HG02938 (cell line): ENCODE results near the gene SLMAP.

Source experiments
- ATAC-seq: cut with Tn5 transposase; IDR thresholded peaks from one replicate; pipeline ENCODE4 v1.9.1; 2021; ENCODE audit warnings: mild to moderate bottlenecking, moderate library complexity; ENCODE audit not compliant: unreplicated experiment

The SLMAP gene

DNA sequence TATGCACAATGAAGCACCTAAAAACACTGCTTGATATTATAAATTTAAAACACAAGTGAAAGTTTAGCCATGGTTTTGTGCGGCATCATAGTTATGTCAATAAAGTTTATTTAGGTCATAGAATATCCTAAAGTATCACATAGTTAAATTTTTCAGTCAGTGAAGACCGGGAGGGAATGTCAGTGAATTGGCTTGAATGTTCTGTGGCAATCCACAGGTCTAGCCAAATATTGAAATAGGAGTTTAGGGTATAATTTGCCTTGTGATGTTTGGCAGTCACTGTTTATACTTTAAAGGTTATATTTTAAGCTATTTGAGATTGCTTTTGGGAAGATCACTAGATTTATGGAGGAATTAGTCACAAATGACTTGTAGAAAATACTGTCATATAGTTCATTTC is 172.4 kb downstream of the SLMAP start:
- no peak for ATAC-seq

DNA sequence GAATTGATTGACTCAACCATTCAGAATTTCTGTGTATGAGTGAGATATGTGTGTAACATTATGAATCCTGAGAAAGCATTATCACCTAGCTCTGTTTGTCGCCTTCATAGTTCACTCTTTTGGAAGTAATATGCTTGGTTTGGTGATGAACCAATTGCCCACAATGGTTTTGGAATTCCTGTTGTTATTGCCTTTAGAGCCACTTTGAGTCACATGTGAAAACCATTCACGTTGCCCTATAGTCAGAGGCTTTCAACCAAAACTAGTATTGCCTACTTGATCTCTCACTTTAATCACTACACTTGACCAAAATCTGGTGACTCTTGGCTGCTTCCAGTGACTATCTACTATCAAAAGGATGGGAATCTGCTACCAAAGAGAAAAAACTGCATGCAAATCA is 173.9 kb downstream of the SLMAP start:
- ATAC-seq: no peak

DNA sequence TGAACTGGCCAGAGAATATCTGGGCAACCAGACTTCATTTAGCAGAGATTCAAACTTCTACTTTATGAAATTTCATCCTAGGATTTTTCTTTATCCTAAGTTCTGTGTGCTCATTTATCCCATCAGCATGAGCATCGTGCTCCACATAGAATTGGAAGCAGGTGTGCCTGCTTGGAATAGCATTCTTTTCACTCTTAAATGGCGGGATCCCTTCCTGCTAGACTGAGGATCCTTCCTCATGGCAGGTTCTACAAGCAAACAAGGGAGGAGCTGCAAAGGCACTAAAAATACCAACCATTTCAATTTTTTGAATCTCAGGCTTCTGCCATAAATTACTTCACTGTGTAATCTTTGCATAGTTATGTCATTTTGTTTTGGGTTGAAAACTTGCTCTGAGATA is 177.5 kb downstream of the SLMAP start:
- no peak for ATAC-seq

DNA sequence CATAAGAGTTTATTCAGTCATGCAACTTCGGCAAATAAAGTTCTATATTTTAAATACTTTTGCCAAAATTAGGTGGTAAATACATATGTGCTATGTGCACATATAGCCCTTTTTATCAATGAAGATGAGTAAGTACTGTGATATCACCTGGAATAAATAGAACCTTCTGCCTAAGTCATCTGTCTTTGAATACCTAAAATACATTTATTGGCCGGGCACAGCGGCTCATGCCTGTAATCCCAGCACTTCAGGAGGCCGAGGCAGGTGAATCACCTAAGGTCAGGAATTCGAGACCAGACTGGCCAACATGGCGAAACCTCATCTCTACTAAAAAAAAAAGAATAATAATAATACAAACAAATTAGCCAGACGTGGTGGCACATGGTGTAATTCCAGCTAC is 178.3 kb downstream of the SLMAP start:
- ATAC-seq: no peak

DNA sequence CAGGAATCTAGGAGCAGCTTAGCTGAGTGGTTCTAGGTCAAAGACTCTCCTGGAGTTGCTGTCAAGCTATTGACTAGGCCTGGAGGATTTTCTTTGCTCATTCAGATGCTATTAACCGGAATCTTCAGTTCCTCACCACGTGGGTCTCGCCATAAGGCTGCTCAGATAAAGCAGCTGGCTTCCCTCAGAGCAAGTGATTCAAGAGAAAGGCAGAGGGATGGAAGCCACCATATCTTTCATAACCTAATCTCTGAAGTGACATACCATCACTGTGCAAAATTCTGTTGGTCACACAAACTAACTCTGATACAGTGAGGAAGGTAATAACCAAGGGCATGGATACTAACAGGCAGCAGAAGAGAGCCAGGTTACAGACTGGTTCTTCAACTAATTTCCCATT is 179.4 kb downstream of the SLMAP start:
- ATAC-seq: no peak

DNA sequence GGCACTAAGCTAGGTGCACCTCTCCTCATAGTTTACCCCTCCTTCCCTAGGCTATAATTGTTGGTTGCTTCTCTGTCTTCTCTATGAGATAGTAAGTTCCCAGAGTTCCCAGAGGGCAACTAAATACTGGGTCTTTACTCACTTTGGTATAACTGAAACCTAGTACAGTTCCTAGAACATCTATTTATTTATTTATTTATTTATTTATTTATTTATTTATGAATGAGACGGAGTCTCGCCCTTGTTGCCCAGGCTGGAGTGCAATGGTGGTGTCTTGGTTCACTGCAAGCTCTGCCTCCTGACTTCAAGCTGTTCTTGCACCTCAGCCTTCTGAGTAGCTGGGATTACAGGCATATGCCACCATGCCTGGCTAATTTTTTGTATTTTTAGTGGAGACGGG is 181.0 kb downstream of the SLMAP start:
- no peak for ATAC-seq

DNA sequence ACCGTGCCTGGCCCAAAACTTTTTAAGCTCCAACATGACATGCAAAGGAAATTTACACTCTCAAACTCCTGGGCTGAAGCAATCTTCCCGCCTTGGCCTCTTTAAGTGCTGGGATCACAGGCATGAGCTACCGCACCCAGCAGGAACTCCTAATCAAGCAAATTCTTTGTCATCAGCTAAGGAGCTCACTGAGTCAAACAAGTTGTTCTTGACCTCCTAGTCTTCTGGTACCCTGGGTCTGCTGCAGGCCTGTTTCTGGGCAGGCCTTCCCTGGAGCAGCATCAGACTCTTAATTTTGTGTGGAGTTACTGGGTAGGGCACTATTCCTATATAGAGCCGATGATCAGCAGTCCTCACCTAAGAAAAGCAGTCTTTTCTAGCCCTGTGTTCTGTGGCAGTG is 183.7 kb downstream of the SLMAP start:
- ATAC-seq: no peak

DNA sequence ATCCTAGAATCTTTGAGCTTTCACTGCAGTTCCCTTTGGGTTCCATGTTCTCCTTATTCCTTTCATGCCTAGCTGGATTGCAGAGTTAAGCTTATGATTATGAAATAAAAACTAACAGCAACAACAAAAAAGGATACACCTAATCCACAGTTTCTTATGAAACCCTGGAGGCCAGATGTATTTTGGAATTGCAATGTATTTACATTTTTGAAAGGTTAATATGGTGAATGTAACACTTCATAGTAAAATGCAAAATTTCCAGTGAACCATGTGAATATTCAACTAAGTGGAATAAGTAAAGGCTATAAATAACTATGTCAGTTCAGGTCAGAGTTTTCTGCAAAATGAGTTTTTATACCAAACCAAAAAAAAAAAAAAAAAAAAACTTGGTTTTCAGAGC is 186.3 kb downstream of the SLMAP start:
- no peak for ATAC-seq

DNA sequence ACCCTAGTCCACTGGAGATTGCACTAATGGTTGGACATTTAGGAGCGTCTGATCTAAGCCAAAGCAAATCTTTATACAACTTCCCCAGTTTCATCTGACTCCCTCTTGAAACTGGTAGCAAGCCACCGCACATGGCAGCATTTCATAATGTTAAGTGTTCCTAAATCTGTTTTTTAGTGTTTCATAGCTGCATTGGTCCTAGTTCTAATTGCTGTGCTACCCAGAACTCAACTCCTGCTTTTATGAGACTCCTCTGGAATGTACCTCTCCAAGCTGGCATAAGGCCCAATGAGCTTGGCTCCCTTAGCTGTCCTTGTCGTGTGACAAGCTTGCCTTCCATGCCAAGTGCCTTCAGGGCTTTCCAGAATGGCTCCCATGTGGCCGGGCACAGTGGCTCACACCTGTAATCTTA is 186.8 kb downstream of the SLMAP start:
- no peak for ATAC-seq

DNA sequence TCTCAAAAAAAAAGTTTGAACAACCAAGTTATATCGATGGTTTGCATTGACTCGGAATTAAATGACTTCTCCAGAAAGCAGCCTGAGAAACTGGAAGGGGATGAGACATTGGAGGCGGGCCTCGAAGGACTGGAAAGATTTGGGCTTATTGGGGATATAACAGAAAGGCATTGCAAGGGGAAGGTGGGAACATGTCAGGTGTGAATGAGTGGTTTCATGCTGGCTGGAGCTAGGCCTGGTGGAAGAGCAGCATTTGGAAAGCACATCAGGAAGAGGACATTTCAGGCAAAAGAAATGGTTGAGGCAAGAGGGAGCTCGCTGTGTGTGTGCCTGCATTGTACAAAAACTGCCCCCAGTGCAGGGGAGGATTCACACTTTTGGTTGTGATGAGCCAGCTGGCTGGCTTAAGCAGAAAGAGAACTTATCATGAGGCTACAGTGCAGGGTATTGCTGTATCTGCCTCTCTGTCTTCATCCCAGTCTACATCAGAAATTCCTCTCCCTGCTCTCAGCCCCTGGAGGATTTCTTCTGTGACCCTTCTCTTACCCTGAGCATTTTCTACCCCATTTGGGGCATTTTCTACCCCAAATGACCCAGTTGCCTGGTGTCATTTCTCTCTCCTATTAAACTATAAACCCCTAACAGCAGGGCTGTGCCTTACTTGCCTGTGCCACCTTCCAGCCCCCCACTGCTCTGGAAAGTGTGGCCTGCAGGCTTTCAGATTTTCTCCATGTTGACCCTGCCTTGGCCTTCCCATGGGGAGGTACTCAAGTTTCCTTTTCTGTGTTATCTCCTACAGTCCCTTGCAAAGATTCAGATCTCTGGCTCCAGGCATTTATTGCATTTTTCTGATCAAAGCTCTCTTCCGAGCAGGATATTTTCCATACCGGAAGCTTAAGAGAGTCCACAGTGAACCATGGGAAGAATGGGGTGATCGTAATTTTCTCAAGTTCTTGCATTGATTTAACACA is 187.7 kb downstream of the SLMAP start:
- no peak for ATAC-seq

DNA sequence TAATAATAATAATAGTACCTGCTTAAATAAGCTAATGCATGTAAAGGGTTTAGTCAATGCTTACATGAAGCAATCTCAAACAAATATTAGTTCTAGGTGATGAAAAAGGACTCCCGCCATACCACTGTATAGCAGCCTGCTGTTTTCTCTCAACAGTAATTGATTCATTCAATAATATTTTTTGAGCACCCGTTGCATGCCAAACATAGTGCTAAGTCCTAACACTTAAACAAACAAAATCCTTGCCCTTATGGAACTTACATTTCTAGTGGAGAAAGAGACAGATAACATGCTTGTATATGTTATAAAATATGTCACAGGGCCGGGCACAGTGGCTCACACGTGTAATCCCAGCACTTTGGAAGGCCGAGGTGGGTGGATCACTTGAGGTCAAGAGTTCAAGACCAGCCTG is 190.9 kb downstream of the SLMAP start:
- ATAC-seq: no peak

DNA sequence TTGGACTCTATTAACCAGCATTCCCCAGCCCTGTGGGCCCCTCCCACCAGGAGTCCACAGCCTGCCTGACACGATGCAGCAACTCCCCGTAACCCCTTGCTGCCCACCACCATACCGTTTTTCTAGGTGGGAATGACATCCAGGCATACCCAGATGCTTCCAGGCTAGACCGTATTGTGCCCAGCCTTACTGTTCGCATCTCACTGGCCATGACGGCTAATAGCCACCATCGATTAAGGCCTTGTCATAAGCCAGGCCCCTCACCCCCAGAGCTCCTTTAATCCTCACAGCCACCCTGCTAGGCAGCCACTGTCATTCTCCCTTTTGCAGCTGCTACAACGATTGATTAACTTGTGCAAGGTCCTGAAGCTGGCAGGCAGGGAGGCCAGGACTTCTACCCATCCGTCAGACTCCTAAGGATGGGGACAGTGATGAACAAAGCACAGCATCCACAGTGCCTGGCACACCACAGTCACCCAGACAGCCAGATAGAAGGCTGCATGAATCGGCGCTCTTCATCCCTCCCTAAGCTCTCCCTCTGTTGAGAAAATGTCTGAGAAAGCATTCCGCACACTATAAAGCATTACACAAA is 192.1 kb downstream of the SLMAP start:
- no peak for ATAC-seq

DNA sequence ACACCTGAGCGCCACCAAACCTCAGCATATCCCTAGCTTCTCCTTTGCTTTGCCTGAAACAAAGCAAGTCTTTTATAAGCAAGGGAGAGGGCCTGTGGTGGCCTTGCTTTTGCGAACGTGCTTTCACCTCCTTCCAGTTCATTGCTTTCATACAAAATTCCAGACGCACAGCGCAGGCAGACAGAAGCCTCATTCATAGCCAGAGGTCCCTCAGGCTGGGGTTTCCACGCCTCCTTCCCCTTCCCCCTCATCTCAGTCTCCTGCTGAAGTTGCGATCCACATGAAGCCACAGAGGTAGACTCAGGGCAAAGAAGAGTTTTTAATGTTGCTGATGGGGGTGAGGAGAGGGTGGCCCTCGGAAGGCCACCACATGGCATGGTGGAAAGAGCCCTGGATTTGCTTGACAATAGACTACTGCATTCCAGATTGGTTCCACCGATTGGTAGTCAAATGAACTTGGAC is 192.7 kb downstream of the SLMAP start:
- no peak for ATAC-seq

DNA sequence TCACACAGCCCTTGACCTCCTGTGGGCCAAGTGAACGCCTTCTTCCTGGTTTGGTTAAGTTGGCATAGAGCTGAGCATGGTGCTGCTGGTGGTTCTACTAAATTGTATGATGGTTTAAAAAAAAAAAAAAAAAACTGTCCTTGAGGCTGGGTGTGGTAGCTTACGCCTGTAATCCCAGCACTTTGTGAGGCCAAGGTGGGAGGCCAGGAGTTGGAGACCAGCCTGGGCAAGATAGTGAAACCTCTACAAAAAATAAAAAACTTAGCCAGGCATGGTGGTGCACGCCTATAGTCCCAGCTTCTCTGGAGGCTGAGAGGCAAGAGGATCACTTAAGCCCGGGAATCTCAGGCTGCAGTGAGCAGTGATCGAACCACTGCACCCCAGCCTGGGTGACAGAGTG is 193.2 kb downstream of the SLMAP start:
- ATAC-seq: no peak

DNA sequence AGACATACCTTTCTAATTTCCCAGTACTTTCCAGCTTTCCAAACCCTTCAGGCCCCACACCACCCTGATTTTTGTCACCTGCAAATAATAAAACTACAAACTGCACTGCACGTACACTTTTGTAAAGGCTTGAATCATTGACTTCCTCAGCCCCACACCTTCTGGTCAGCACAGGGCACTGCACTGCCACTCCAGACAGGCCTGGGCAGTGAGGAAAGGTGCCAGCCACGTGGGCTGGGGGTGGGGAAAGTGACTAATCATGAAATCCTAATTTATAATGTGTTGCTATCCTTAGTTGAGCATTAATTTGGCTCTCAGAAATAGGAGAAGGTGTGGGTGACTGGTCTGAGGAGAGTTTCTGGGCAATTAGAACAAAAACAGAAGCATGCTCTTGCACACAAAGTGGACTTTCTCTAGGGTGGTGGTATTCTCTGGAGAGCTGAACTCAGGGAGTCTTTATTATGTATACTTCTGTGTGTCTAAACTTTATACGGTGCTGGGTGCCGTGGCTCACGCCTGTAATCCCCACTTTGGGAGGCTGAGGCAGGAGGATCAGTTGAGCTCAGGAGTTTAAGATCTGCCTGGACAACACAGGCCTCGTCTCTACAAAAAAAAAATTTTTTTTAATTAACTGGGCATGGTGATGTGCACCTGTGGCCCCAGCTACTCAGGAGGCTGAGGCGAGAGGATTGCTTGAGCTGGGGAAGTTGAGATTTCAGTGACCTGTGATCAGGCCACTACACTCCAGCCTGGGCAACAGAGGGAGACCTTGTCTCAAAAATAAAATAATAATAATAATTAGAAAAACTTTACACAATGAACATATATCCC is 193.9 kb downstream of the SLMAP start:
- no peak for ATAC-seq

DNA sequence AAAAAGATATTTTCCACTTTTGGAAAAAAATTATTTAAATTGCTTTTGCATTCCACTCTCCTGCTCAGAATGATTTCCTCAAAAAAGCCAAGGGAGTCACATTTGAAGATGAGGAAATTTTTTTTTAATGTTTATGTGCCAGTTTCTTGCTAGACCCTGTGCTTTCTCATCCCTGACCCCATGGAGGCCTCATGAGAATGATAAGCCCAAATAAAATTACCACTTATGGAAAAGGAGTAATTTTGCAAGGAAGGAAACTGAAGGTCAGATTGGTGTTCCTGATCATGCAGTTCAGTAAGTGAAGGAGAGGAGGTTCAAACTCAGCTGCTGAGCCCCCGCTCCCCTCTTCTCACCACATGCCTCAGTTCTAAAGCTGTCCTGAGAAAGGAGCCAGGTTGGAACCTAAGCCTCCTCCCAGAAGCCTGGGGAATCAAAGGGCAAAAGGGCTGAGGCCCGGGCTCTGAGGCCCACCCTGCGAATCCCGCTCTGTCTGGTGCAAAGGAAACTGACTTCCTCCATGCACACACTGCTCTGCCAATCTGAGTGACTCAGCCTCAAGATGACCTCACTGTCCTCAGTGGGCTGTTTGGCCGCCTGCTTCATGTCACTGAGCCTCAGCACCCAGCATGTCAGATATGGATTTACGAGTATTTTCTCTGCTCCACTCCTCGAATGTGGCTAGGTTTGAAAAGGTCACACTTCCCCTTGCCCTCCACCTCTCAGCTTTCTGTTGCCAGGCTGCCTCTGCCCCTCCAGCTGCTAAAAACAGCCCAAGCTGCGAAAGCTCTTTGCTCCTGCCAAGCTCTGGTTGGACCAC is 195.2 kb downstream of the SLMAP start:
- no peak for ATAC-seq

DNA sequence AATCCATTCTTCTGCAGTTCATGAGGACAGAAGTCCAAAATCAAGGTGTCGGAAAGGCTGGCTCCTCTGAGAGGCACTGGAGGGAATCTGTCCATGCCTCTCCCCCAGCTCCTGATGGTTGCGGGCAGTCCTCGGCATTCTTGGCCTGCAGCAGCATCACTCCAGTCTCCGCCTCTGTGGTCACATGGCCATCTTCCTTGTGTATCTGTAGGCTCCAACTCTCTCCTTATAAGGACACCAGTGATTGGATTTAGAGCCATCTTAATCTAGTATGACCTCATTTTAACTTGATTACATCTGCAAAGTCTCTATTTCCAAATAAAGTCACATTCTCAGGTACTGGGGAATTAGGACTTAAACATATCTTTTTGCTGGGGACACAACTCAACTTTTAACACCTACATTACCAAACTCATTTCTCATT is 196.1 kb downstream of the SLMAP start:
- ATAC-seq: no peak

DNA sequence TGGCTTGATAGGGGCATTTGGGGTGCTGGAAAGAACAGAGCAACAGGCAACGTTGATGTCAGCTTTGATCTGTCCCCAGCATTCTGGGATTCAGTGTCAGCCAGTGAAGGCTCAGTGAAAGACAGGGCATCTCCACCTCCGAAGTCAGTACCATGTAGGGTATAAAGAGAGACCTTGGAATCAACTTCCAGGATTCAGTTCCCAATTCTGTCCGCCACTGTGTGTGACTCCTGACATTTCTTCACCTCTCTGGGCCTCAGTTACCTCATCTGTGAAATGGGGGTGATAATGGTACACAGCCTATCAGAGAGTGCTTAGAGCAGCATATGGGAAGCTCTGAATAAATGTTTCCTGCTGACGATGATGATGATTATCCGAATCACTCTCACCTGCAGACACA is 196.5 kb downstream of the SLMAP start:
- no peak for ATAC-seq

DNA sequence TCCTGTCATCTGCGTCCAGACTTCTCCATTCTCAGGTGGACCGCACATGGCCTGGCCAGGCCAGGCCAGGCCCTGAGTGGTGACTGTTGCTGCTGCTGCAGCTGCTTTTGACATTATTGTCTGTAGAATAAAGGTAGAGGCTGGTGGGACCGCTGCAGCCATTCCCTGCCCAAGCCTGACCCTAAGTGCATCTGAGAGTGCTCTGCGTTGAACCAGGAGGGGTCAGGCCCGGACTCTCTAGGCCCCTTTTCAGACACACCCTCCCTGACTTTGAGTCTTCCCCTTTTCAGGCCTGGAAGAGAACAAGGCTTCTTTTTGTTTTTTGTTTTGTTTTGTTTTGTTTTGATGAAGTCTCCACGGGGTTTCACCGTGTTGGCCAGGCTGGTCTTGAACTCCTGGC is 197.5 kb downstream of the SLMAP start:
- no peak for ATAC-seq

DNA sequence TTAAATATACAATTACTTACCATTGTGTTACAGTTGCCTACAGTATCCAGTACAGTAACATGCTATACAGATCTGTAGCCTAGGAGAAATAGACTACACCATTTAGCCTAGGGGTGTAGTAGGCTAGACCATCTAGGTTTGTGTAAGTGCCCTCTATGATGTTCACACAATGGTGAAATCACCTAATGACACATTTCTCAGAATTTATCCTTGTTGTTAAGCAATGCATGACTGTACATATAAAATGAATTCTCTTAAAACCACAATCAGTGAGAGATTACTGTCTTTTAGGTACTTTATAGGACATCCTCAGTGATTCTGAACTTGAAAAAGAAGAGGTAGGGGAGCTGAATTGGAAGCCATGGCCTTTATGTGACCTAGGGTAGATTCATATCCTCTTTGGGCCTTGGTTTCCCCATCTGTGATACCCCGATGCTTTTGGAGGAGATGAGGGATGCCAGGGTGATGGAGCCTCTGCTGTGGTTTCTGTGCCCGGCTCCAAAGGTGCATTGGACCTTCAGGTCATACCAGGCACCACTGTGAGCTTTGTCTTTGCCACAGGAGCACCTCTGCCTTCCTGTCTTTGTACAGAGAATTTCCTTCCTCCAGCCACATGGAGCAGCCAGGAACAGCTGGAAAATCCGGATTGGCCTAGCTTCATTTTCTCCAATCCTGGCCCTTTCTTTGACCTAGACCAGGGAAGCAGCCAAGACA is 200.2 kb downstream of the SLMAP start:
- no peak for ATAC-seq
